ENCODE data around the gene PROX1. TPM values are rescaled to one million over a fixed set of nuclear protein-coding genes. Genes with fewer than 3 reads are reported as not detected.

Gene PROX1
- total and polyA plus RNA-seq, 11 donors = 6.9 to 145 (median 64.4) TPM

DNA sequence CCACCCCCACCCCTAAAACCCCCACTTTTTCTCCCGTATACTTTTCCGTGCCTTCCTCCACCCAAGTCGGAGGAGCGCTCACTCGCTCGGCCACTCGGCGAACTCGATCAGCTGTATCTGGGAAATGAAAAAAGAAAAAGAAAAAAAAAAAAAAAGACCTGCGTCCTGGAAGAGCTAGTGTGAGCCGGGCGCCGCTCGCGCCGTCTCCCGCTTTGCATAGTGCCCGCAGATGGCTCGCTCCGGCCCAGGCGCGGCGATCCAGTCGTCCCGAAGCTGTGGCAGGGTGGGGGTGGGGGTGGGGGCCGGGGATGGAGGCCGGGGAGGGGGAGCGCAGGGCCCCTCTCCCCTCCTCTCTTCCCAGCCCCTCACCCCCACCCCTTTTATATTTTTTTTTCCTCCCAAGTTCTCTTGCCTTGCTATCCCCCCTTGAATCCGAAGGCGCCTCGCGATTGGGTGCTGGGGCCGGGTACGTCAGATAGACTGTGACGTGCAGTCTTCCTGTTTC, 299 bp upstream of the PROX1 start:
- WGBS, 4 donors = 0 to 1% (median 1%) methylated on average over 35 of the region's 35 CpGs
- ATAC-seq (peak; percentile 23 to 54 (median 38)), DNase-seq (peak; percentile 81 to 87 (median 86))
- Histone ChIP-seq H3K27me3 (peaks cover 5 to 62% (median 39%) of the 10 kb centered on the region in 9 donors), H3K9me3 (no peaks in the 10 kb centered on the region), H3K27ac (peak overlapping the region; percentile 56 to 94 (median 88)), H3K4me1 (peaks cover 0 to 33% (median 9%) of the 10 kb centered on the region in 12 donors), H3K36me3 (no peaks in the 10 kb centered on the region), H3K4me3 (peak overlapping the region; percentile 42 to 83 (median 64))
- TF ChIP-seq, protein P1, sequence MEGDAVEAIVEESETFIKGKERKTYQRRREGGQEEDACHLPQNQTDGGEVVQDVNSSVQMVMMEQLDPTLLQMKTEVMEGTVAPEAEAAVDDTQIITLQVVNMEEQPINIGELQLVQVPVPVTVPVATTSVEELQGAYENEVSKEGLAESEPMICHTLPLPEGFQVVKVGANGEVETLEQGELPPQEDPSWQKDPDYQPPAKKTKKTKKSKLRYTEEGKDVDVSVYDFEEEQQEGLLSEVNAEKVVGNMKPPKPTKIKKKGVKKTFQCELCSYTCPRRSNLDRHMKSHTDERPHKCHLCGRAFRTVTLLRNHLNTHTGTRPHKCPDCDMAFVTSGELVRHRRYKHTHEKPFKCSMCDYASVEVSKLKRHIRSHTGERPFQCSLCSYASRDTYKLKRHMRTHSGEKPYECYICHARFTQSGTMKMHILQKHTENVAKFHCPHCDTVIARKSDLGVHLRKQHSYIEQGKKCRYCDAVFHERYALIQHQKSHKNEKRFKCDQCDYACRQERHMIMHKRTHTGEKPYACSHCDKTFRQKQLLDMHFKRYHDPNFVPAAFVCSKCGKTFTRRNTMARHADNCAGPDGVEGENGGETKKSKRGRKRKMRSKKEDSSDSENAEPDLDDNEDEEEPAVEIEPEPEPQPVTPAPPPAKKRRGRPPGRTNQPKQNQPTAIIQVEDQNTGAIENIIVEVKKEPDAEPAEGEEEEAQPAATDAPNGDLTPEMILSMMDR (IDR thresholded peaks at IDR 0.05) = no peak
- no peak for TF ChIP-seq POLR2A (IDR thresholded peaks at IDR 0.05)
- intact Hi-C loops (cut with DNase I) = loop anchor here in 9 of 10 donors (2.0 to 10.0 kb wide), 10 partner anchors 40 to 863 kb away; no protein-coding TSS in a partner anchor

GRCh38 chr1:213988507-213989001, 781 bp downstream of the PROX1 start:
- Histone ChIP-seq H3K36me3 (no peaks in the 10 kb centered on the region), H3K27ac (peak overlapping the region; percentile 56 to 94 (median 88)), H3K4me3 (peak overlapping the region; percentile 42 to 83 (median 64)), H3K9me3 (no peaks in the 10 kb centered on the region), H3K4me1 (peaks cover 0 to 22% (median 6%) of the 10 kb centered on the region in 12 donors), H3K27me3 (peaks cover 2 to 51% (median 31%) of the 10 kb centered on the region in 9 donors)
- ATAC-seq = peak in 3 of 4 donors; percentile 9 to 35 (median 30)
- intact Hi-C loops (cut with DNase I) = loop anchor here in 9 of 10 donors (1.0 to 10.0 kb wide), 11 partner anchors 39 to 864 kb away; no protein-coding TSS in a partner anchor
- WGBS, 4 donors = 1 to 2% (median 1%) methylated on average over 17 of the region's 17 CpGs
- DNase-seq = no peak
- TF ChIP-seq POLR2A (IDR thresholded peaks at IDR 0.05) = no peak
- TF ChIP-seq, protein P1 (IDR thresholded peaks at IDR 0.05) = no peak

DNA sequence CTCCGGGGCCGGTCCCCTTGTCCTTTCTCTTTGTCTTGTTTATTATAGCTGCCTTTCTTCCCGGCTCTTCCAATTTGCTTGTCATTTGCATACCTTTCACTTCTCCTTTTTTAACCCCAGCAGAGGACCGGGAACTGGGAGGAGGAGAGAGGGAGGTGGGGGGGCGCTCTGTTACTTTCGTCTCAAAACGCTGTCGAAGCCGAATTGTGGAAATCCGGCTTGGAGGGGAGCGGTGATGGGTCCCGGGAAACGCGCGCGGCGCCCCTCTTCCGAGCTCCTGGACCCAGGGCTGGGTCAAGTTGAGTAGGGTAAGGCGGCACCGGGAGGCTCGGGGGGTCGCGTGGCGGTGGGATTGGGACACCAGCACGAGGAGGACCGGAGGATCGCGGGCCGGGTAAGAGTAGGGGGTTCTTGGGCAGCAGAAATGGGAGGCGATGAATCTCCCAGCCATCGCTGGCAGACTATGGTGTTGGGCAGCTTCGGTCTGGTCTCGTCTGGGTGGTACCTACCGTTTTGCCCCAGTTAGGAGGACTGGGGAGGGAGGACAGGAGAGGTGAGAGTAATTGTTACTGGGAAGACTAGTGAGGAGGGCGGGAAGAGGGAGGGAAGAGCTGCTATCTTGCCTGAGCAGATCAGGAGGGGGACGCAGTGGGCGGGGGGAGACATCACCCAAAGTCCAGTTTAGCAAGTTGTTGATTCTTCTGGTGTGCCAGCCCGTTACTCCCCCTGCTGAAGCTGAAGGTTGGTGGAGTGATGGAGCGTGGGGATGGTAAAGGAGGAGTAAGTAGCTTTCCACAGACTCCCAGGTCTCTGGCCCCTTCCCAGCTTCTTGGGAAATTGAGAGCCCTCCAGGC, 1.5 kb downstream of the PROX1 start:
- no peaks in the 10 kb centered on the region for H3K36me3 ChIP-seq
- H3K27me3 ChIP-seq = peaks cover 0 to 44% (median 25%) of the 10 kb centered on the region in 9 donors
- WGBS, 4 donors = 2 to 4% (median 3%) methylated on average over 38 to 39 of the region's 39 CpGs
- no peaks in the 10 kb centered on the region for H3K9me3 ChIP-seq
- ATAC-seq (peak in 3 of 4 donors; percentile 14 to 46 (median 32)), DNase-seq (peak in 2 of 5 donors; percentile 47 to 63)
- intact Hi-C loops (cut with DNase I) = loop anchor here in 9 of 10 donors (2.0 to 10.0 kb wide), 10 partner anchors 38 to 864 kb away; no protein-coding TSS in a partner anchor
- peaks cover 0 to 23% (median 8%) of the 10 kb centered on the region in 12 donors for H3K4me1 ChIP-seq
- peak overlapping the region; percentile 42 to 83 (median 64) for H3K4me3 ChIP-seq
- TF ChIP-seq, protein P1 (IDR thresholded peaks at IDR 0.05) = no peak
- TF ChIP-seq POLR2A (IDR thresholded peaks at IDR 0.05) = no peak
- H3K27ac ChIP-seq = peak overlapping the region; percentile 56 to 94 (median 88)
